Stomach (tissue), 4 donors: ENCODE measurements around the gene HBA2.
"Not testable (repeated sequence)": the region's sequence is repeated elsewhere in the genome, so short reads cannot be mapped to it uniquely, and the experiment has no call there.

Experiments used
- CTCF ChIP-seq, 7 experiments: fragments of 450-650 bp in 4 of 7; fragments of 200-600 bp in 3 of 7; sonication (generic) in 3 of 7; IDR thresholded peaks; one replicate each; pipeline ENCODE4 v1.5.1; 2016 to 2019; ENCODE audit warnings: antibody characterized with exemption in 7 of 7, control low read depth in 2 of 7, mild to moderate bottlenecking in 1 of 7
- EP300 ChIP-seq: sonication (generic); formaldehyde crosslinking; IDR thresholded peaks from one replicate; pipeline ENCODE4 v1.6.1; 2017; ENCODE audit warnings: antibody characterized with exemption
- POLR2A ChIP-seq, 4 donors: fragments of 450-650 bp; IDR thresholded peaks; one replicate each; pipeline ENCODE4 v1.6.1; 2016; ENCODE audit warnings: antibody characterized with exemption in 4 of 4, control low read depth in 2 of 4, mild to moderate bottlenecking in 1 of 4, moderate library complexity in 1 of 4

- TF ChIP-seq POLR2A (IDR thresholded peaks at IDR 0.05); CTCF (IDR thresholded peaks at IDR 0.05); EP300: not testable (repeated sequence)
Observed at GRCh38 chr16:163139-163538, 9.5 kb upstream of the HBA2 start.
